OCI-LY1 (cell line): ENCODE data around the gene PCNX1.
"Not testable (repeated sequence)": the region's sequence is repeated elsewhere in the genome, so short reads cannot be mapped to it uniquely, and the experiment has no call there.

Experiments used
- EZH2 ChIP-seq: fragments of 200-600 bp; sonication (generic), shearing (Covaris generic); IDR thresholded peaks from 2 replicates; pipeline ENCODE4 v1.8.0; 2017; ENCODE audit warnings: borderline replicate concordance, mixed run types, mild to moderate bottlenecking, antibody characterized with exemption, low read length, moderate library complexity, mixed read lengths
- TF ChIP-seq, protein P1 (sequence below): fragments of 200-600 bp; sonication (generic), shearing (Covaris generic); IDR thresholded peaks from 2 replicates; pipeline ENCODE4 v1.5.1; 2017; ENCODE audit warnings: mild to moderate bottlenecking, antibody characterized with exemption, low read length, moderate library complexity, mixed read lengths

DNA sequence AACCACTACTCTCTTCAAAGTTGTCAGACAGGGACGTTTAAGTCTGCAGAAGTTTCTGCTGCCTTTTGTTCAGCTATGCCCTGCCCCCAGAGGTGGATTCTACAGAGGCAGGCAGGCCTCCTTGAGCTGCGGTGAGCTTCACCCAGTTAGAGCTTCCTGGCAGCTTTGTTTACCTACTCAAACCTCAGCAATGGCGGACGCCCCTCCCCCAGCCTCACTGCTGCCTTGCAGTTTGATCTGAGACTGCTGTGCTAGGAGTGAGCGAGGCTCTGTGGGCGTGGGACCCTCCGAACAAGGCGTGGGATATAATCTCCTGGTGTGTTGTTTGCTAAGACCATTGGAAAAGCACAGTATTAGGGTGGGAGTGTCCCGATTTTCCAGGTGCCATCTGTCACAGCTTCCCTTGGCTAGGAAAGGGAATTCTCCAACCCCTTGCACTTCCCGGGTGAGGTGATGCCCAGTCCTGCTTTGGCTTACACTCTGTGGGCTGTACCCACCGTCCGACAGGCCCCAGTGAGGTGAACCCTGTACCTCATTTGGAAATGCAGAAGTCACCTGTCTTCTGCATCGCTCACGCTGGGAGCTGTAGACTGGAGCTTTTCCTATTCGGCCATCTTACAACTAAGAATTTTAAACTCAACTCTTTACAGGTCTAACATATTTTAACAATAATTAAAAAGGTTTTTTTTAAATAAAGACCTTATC is 34.5 kb downstream of the PCNX1 start:
- TF ChIP-seq, protein P1, sequence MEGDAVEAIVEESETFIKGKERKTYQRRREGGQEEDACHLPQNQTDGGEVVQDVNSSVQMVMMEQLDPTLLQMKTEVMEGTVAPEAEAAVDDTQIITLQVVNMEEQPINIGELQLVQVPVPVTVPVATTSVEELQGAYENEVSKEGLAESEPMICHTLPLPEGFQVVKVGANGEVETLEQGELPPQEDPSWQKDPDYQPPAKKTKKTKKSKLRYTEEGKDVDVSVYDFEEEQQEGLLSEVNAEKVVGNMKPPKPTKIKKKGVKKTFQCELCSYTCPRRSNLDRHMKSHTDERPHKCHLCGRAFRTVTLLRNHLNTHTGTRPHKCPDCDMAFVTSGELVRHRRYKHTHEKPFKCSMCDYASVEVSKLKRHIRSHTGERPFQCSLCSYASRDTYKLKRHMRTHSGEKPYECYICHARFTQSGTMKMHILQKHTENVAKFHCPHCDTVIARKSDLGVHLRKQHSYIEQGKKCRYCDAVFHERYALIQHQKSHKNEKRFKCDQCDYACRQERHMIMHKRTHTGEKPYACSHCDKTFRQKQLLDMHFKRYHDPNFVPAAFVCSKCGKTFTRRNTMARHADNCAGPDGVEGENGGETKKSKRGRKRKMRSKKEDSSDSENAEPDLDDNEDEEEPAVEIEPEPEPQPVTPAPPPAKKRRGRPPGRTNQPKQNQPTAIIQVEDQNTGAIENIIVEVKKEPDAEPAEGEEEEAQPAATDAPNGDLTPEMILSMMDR, result not testable (repeated sequence)
- not testable (repeated sequence) for TF ChIP-seq EZH2
